Nephron progenitor cell (in vitro differentiated cells): Measurements from ENCODE around the gene ITGB3BP.
"Not testable (repeated sequence)": the region's sequence is repeated elsewhere in the genome, so short reads cannot be mapped to it uniquely, and the experiment has no call there.

Experiments
- DNase-seq: peaks from one replicate; pipeline ENCODE4 v3.0.0; 2021
- H3K27ac Mint-ChIP-seq: 2 replicates; pipeline ENCODE4 v1.8.0; 2021; ENCODE audit warnings: mild to moderate bottlenecking, moderate library complexity, mixed read lengths
- H3K27me3 Mint-ChIP-seq: 2 replicates; pipeline ENCODE4 v1.8.0; 2021; ENCODE audit warnings: mild to moderate bottlenecking, low read depth, mixed read lengths; ENCODE audit not compliant: poor library complexity
- H3K36me3 Mint-ChIP-seq: 2 replicates; pipeline ENCODE4 v1.8.0; 2021; ENCODE audit warnings: low read depth, mixed read lengths
- H3K4me1 Mint-ChIP-seq: 2 replicates; pipeline ENCODE4 v1.8.0; 2021; ENCODE audit warnings: mixed read lengths
- H3K4me3 Mint-ChIP-seq: 2 replicates; pipeline ENCODE4 v1.8.0; 2021; ENCODE audit warnings: mild to moderate bottlenecking, moderate library complexity, mixed read lengths
- H3K9me3 Mint-ChIP-seq: 2 replicates; pipeline ENCODE4 v1.8.0; 2021; ENCODE audit warnings: mild to moderate bottlenecking, moderate library complexity, mixed read lengths
- TF ChIP-seq, protein P1 (sequence below): fragments of 200-600 bp; sonication (generic); IDR thresholded peaks from 2 replicates; pipeline ENCODE4 v1.5.0; 2021; ENCODE audit warnings: antibody characterized with exemption

The ITGB3BP gene

DNA sequence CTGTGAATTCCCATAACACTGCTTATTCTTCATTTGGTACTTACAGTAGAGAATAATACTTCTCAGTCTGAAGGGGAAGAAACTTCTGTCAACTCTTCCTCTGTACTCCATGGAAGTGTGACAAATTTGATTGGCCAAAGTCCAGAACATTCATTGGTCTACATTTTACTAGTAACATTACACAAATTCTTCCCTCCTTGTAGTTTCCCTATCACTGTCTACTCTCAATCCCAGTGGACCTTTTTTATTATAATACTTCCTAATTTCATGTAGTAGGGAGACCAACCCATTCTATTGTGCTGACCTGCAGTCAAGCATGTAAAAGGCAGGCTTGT lies 80.9 kb downstream of the ITGB3BP start:
- no peak for DNase-seq

GRCh38 chr1:63435161-63435560 lies 87.9 kb downstream of the ITGB3BP start:
- no peak for DNase-seq
- Mint-ChIP-seq H3K9me3 (peaks cover 22% of the 10 kb centered on the region), H3K27me3 (no peaks in the 10 kb centered on the region), H3K4me1 (no peaks in the 10 kb centered on the region), H3K36me3 (peaks cover 23% of the 10 kb centered on the region), H3K27ac (no peak overlapping the region), H3K4me3 (no peak overlapping the region)
- TF ChIP-seq, protein P1, sequence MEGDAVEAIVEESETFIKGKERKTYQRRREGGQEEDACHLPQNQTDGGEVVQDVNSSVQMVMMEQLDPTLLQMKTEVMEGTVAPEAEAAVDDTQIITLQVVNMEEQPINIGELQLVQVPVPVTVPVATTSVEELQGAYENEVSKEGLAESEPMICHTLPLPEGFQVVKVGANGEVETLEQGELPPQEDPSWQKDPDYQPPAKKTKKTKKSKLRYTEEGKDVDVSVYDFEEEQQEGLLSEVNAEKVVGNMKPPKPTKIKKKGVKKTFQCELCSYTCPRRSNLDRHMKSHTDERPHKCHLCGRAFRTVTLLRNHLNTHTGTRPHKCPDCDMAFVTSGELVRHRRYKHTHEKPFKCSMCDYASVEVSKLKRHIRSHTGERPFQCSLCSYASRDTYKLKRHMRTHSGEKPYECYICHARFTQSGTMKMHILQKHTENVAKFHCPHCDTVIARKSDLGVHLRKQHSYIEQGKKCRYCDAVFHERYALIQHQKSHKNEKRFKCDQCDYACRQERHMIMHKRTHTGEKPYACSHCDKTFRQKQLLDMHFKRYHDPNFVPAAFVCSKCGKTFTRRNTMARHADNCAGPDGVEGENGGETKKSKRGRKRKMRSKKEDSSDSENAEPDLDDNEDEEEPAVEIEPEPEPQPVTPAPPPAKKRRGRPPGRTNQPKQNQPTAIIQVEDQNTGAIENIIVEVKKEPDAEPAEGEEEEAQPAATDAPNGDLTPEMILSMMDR = no peak

More for the DNA sequence above, 80.9 kb downstream of the ITGB3BP start:
- no peaks in the 10 kb centered on the region for H3K4me1 Mint-ChIP-seq
- H3K36me3 Mint-ChIP-seq = no peaks in the 10 kb centered on the region
- H3K9me3 Mint-ChIP-seq = no peaks in the 10 kb centered on the region
- H3K27me3 Mint-ChIP-seq = no peaks in the 10 kb centered on the region
- no peak overlapping the region for H3K27ac Mint-ChIP-seq
- TF ChIP-seq, protein P1 = no peak
- H3K4me3 Mint-ChIP-seq = no peak overlapping the region

GRCh38 chr1:63429281-63429680 lies 93.7 kb downstream of the ITGB3BP start:
- Mint-ChIP-seq H3K27ac (no peak overlapping the region), H3K36me3 (peaks cover 44% of the 10 kb centered on the region), H3K27me3 (no peaks in the 10 kb centered on the region), H3K4me3 (no peak overlapping the region), H3K4me1 (no peaks in the 10 kb centered on the region), H3K9me3 (peaks cover 35% of the 10 kb centered on the region)
- TF ChIP-seq, protein P1 = no peak
- DNase-seq = no peak

DNA sequence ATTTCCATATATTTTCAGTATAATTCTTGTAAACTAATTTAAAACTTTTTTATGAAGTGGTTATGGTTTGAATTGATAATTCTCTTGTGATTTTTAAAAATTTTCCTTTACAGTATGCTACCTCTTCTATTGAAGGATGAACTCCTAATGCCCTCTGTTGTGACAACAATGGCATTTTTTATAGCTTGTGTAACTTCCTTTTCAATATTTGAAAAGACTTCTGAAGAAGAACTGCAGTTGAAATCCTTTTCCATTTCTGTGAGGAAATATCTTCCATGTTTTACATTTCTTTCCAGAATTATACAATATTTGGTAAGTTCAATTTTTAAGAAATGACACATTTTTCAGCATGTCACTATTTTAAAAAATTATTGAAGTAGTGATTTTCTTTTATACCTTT lies 94.2 kb downstream of the ITGB3BP start:
- no peaks in the 10 kb centered on the region for H3K27me3 Mint-ChIP-seq
- H3K9me3 Mint-ChIP-seq = peaks cover 35% of the 10 kb centered on the region
- peaks cover 44% of the 10 kb centered on the region for H3K36me3 Mint-ChIP-seq
- H3K27ac Mint-ChIP-seq = no peak overlapping the region
- H3K4me3 Mint-ChIP-seq = no peak overlapping the region
- H3K4me1 Mint-ChIP-seq = no peaks in the 10 kb centered on the region
- TF ChIP-seq, protein P1 = no peak
- no peak for DNase-seq

- H3K27me3 Mint-ChIP-seq = no peaks in the 10 kb centered on the region
- H3K27ac Mint-ChIP-seq = no peak overlapping the region
- peaks cover 21% of the 10 kb centered on the region for H3K36me3 Mint-ChIP-seq
- no peaks in the 10 kb centered on the region for H3K9me3 Mint-ChIP-seq
- H3K4me3 Mint-ChIP-seq = no peak overlapping the region
- TF ChIP-seq, protein P1 = no peak
- no peaks in the 10 kb centered on the region for H3K4me1 Mint-ChIP-seq
- no peak for DNase-seq
Measured at GRCh38 chr1:63423649-63424048, 99.4 kb downstream of the ITGB3BP start.

DNA sequence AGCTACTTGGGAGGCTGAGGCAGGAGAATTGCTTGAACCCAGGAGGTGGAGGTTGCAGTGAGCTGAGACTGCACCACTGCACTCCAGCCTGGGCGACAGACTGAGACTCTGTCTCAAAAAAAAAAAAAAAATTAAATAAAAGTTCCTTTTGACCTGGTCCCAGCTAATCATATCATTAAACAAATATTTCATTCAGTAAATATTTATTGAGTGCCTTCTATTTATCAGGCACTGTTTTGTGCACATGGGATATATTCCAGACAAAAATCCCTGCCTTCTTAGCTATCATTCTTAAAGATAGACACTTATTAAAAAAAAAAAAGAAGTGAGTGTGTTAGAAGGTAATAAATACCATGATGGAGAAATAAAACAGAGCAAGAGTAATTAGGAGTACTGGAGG lies 102.3 kb downstream of the ITGB3BP start:
- not testable (repeated sequence) for H3K4me3 Mint-ChIP-seq, H3K9me3 Mint-ChIP-seq, H3K4me1 Mint-ChIP-seq, DNase-seq, H3K27me3 Mint-ChIP-seq
- Mint-ChIP-seq H3K27ac (peak overlapping the region; percentile 67), H3K36me3 (peaks cover 19% of the 10 kb centered on the region)
